NCI-H1105 (cell line): Measurements from ENCODE around the gene RHOU.

Experiments used
- DNase-seq: peaks from one replicate; lab custom pipeline; 2025; lab: John Stamatoyannopoulos, UW

RHOU gene

GRCh38 chr1:228737601-228738041, 2.3 kb downstream of the RHOU start:
- no peak for DNase-seq

GRCh38 chr1:228739826-228740225, 4.5 kb downstream of the RHOU start:
- no peak for DNase-seq

- DNase-seq: no peak
These were observed 5.5 kb downstream of the RHOU start for GRCh38 chr1:228740543-228741317.

GRCh38 chr1:228742281-228742860, 7.1 kb downstream of the RHOU start:
- no peak for DNase-seq

- DNase-seq: no peak
These were observed 8.1 kb downstream of the RHOU start for GRCh38 chr1:228743405-228743804.

GRCh38 chr1:228744356-228744755, 9.1 kb downstream of the RHOU start:
- DNase-seq: no peak

- no peak for DNase-seq
These were observed 9.6 kb downstream of the RHOU start for GRCh38 chr1:228744918-228745317.

GRCh38 chr1:228745497-228745896, 10.2 kb downstream of the RHOU start:
- DNase-seq: no peak

- DNase-seq: no peak
These were observed 12.1 kb downstream of the RHOU start for GRCh38 chr1:228747301-228747935.

GRCh38 chr1:228748029-228748428, 12.8 kb downstream of the RHOU start:
- DNase-seq: no peak

GRCh38 chr1:228748431-228748830, 13.2 kb downstream of the RHOU start:
- no peak for DNase-seq

GRCh38 chr1:228749765-228750164, 14.5 kb downstream of the RHOU start:
- no peak for DNase-seq

GRCh38 chr1:228750915-228751314, 15.6 kb downstream of the RHOU start:
- DNase-seq: no peak

- no peak for DNase-seq
These were observed 16.2 kb downstream of the RHOU start for GRCh38 chr1:228751360-228752098.

- no peak for DNase-seq
These were observed 17.0 kb downstream of the RHOU start for GRCh38 chr1:228752258-228752657.

- DNase-seq: no peak
These were observed 17.5 kb downstream of the RHOU start for GRCh38 chr1:228752675-228753265.

GRCh38 chr1:228753287-228753686, 18.0 kb downstream of the RHOU start:
- DNase-seq: no peak

- DNase-seq: no peak
These were observed 18.6 kb downstream of the RHOU start for GRCh38 chr1:228753786-228754360.

- DNase-seq: no peak
These were observed 19.5 kb downstream of the RHOU start for GRCh38 chr1:228754646-228755268.

GRCh38 chr1:228755800-228756199, 20.5 kb downstream of the RHOU start:
- DNase-seq: no peak

- DNase-seq: no peak
These were observed 21.2 kb downstream of the RHOU start for GRCh38 chr1:228756457-228756856.
